Lower leg skin (tissue), 3 donors: Measurements from ENCODE around the gene SHROOM3.

ENCODE experiments used
- CTCF ChIP-seq, 3 donors: fragments of 450-650 bp; IDR thresholded peaks; one replicate each; pipeline ENCODE4 v1.5.1; 2016; ENCODE audit warnings: antibody characterized with exemption in 3 of 3, mild to moderate bottlenecking in 3 of 3, moderate library complexity in 2 of 3
- POLR2A ChIP-seq, 2 donors: fragments of 450-650 bp; IDR thresholded peaks; one replicate each; pipeline ENCODE4 v1.6.1; 2016 to 2017; ENCODE audit warnings: antibody characterized with exemption in 2 of 2, mild to moderate bottlenecking in 1 of 2, moderate library complexity in 1 of 2

DNA sequence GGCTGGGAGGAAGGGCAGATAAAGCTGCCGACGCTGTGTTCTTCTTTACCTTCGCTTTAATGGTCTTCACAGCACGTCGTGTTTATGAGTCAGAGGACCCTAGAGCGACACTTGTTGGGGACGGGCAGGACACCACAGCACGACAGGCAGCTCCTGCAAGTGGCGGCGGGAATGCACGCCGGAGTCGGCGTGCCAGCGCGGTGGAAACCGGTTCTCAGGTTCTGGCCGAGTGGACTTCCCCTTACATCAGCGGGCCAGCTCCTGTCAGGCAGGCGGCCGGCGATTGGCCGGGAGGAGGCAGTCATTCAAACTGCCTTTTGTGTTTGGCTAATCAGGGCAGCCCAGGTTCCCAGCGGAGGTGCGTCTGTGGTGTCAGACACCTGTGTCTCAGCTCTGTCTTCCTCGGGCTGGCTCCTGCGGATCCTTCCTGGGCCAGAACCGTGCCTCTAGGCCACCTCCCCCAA lies 150.9 kb downstream of the SHROOM3 start:
- no peak for TF ChIP-seq POLR2A (IDR thresholded peaks at IDR 0.05)
- TF ChIP-seq CTCF (IDR thresholded peaks at IDR 0.05): no peak
